Tibial nerve (tissue), 4 donors: Measurements from ENCODE around the gene PTGER3.

Experiments
- CTCF ChIP-seq, 5 experiments: fragments of 200-600 bp in 3 of 5; fragments of 450-650 bp in 2 of 5; sonication (generic) in 3 of 5; IDR thresholded peaks; one replicate each; pipeline ENCODE4 v1.5.1; 2016 to 2019; ENCODE audit warnings: antibody characterized with exemption in 5 of 5, mild to moderate bottlenecking in 3 of 5, moderate library complexity in 2 of 5
- EP300 ChIP-seq, 2 donors: sonication (generic); formaldehyde crosslinking; IDR thresholded peaks; one replicate each; pipeline ENCODE4 v1.6.1; 2017; ENCODE audit warnings: antibody characterized with exemption in 2 of 2, mild to moderate bottlenecking in 1 of 2
- POLR2A ChIP-seq, 2 donors: fragments of 450-650 bp; IDR thresholded peaks; one replicate each; pipeline ENCODE4 v1.6.1; 2017; ENCODE audit warnings: antibody characterized with exemption in 2 of 2, mild to moderate bottlenecking in 2 of 2, moderate library complexity in 2 of 2

GRCh38 chr1:71094913-71095312 is 47.3 kb upstream of the PTGER3 start:
- TF ChIP-seq CTCF (IDR thresholded peaks at IDR 0.05): no peak
- TF ChIP-seq POLR2A (IDR thresholded peaks at IDR 0.05): no peak
- no peak for TF ChIP-seq EP300 (IDR thresholded peaks at IDR 0.05)
